ENCODE results near the gene TLE4. TPM values are rescaled to one million over a fixed set of nuclear protein-coding genes. Genes with fewer than 3 reads are reported as not detected.

Gene TLE4
- polyA plus RNA-seq, 2 of the 4 experiments (the other 2 are of a cell fraction), result 14.3 to 23.1 TPM

GRCh38 chr9:79719021-79719420 is 147.3 kb downstream of the TLE4 start (continued):
- no peak for TF ChIP-seq BCL3 (IDR thresholded peaks at IDR 0.05)
- no peak for TF ChIP-seq PBX3 (IDR thresholded peaks at IDR 0.05)

GRCh38 chr9:79719989-79720388 is 148.2 kb downstream of the TLE4 start:
- DNase-seq (ENCODE audit: low read depth in 1 of 2, low spot score in 1 of 2), result no peak
- POLR2A ChIA-PET, result no interaction called here
- WGBS (ENCODE audit: missing lambda C conversion rate), result 94% methylated on average over 11 of the region's 11 CpGs
- Histone ChIP-seq H3K9me3 (no peaks in the 10 kb centered on the region), H3K4me2 (no peak overlapping the region), H3K27ac (no peak overlapping the region), H3K4me3 (no peak overlapping the region), H3K4me1 (no peaks in the 10 kb centered on the region)
- no peak for FAIRE-seq
- ATAC-seq, result no peak
- CTCF ChIA-PET, result no interaction called here
- TF ChIP-seq SMC3 (IDR thresholded peaks at IDR 0.05) (no peak), POLR2A (IDR thresholded peaks at IDR 0.05; ENCODE audit: low read length) (no peak), KDM5A (IDR thresholded peaks at IDR 0.05) (no peak), KDM1A (IDR thresholded peaks at IDR 0.05; ENCODE audit: low read depth) (no peak)

GRCh38 chr9:79731171-79731890 is 159.6 kb downstream of the TLE4 start:
- no peaks in the 10 kb centered on the region for H3K4me1 ChIP-seq
- no peak for DNase-seq (ENCODE audit: low read depth in 1 of 2, low spot score in 1 of 2)
- no peak overlapping the region for H3K27ac ChIP-seq
- CTCF ChIA-PET, result no interaction called here
- no peak overlapping the region for H3K4me3 ChIP-seq
- ATAC-seq, result no peak
- POLR2A ChIA-PET, result no interaction called here
- no peak for FAIRE-seq
- H3K9me3 ChIP-seq, result 0 out of 3 replicates have a peak, but pooled peaks cover 3% of the 10 kb centered on the region
- TF ChIP-seq GATA3 (IDR thresholded peaks at IDR 0.05; ENCODE audit: borderline replicate concordance) (no peak), HOXA7 (CRISPR knock-in tag; IDR thresholded peaks at IDR 0.05) (no peak), RCOR1 (IDR thresholded peaks at IDR 0.05; ENCODE audit: low read depth, low read length) (no peak), CBX8 (IDR thresholded peaks at IDR 0.05) (no peak), SMC3 (IDR thresholded peaks at IDR 0.05) (no peak), KDM5A (IDR thresholded peaks at IDR 0.05) (no peak), SREBF2 (IDR thresholded peaks at IDR 0.05) (no peak), HES2 (IDR thresholded peaks at IDR 0.05) (no peak), EP300 (IDR thresholded peaks at IDR 0.05) (no peak), BHLHE40 (IDR thresholded peaks at IDR 0.05; ENCODE audit: low read depth, low read length) (no peak), POLR2A (IDR thresholded peaks at IDR 0.05; ENCODE audit: low read length) (no peak), HOXB5 (CRISPR knock-in tag; IDR thresholded peaks at IDR 0.05) (no peak), RAD21 (conservative IDR thresholded peaks at IDR 0.05 in 1 of 2, IDR thresholded peaks at IDR 0.05 in 1 of 2) (no peak), FOSB (CRISPR knock-in tag; IDR thresholded peaks at IDR 0.05) (no peak), ELK1 (IDR thresholded peaks at IDR 0.05; ENCODE audit: low read depth, low read length) (no peak), TP53 (CRISPR knock-in tag; IDR thresholded peaks at IDR 0.05) (no peak), ZSCAN20 (CRISPR knock-in tag; IDR thresholded peaks at IDR 0.05) (no peak), TFCP2L1 (CRISPR knock-in tag; IDR thresholded peaks at IDR 0.05) (no peak)
- no peak overlapping the region for H3K4me2 ChIP-seq
- 72% methylated on average over 9 of the region's 9 CpGs for WGBS (ENCODE audit: missing lambda C conversion rate)

Measured in A549 (cell line).